GM18861 (cell line): ENCODE results near the gene TM4SF20.
"Not testable (repeated sequence)": the region's sequence is repeated elsewhere in the genome, so short reads cannot be mapped to it uniquely, and the experiment has no call there.

Source experiments
- ATAC-seq: cut with Tn5 transposase; IDR thresholded peaks from one replicate; pipeline ENCODE4 v1.9.1; 2021; ENCODE audit not compliant: unreplicated experiment

The TM4SF20 gene

DNA sequence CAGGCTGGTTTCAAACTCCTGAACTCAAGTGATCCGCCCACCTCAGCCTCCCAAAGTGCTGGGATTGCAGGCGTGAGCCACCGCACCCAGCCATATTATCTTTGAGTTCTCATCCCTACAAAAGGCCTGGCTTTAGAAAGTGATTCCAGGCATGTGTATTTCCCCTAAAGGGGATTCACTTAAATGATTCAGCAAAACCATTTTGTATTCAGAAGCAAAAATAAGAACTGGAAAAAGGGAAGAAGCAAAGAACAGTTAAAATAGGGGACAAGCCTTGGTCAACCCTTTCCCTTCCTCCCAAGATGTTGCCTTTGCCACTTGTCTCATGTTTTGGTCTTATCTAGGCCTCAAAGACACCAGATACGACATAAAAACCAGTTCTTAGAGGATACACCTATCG is 10.5 kb downstream of the TM4SF20 start:
- ATAC-seq: no peak

DNA sequence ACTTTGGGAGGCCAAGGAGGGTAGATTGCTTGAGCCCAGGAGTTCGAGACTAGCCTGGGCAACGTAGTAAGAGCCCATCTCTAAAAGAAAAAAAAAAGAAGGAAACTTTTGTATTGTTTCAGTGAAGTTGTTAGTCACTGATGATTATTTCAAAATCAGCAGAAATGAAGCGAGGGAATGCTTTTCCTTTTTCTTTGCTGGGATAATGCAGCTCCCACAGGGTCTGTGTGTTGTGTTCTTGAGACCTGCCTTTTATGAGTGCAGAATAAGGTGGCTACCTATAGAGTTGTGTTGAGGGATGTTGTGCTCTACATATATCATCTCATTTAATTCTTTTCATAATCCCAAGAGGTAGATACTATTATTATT is 11.7 kb downstream of the TM4SF20 start:
- ATAC-seq: no peak

DNA sequence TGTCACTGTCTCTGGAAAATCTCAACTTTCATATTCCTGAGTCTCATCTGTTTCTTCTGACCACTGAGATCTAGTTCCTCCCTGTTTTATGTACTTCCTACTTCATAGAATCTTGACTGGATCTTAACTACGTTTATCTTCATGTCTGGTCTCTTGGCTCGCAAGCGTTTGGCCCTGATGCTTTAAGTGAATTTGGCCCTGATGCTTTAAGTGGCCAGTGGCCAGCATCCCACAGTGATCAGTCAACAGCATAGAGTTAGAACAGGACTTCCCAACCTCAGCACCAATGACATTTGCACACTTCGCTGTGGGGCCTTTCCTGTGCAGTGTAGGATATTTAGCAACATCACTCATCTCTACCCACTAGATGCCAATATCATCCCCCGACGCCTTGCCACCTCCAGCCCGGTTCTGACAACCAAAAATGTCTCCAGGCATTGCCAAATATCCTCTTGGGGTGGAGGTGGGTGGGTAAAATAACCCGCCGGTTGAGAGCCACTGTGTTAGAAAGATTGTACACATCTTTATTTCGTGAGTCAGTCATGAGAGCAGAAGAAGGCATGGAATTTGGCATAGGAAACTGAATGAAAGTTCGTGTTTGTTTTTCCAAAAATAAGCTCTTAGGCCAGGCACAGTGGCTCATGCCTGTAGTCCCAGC is 12.2 kb downstream of the TM4SF20 start:
- no peak for ATAC-seq

DNA sequence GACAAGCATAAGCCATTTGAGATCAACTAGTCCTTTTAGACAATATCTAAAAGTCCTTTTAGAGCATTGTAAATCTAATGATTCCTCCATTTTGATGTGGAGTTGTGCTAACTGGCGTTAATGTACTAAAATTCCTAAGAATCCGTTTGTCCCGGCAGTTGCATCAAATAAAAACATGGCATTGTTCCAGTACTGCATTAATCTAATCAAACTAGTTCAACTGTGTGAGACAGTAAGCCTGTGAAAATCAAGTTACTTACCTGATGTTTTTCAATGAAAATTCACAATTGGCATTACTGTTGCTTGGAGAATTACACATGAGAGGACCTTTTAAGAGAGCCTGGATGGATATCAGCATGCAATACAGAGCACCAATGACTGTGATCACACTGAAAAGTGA is 13.3 kb downstream of the TM4SF20 start:
- no peak for ATAC-seq

DNA sequence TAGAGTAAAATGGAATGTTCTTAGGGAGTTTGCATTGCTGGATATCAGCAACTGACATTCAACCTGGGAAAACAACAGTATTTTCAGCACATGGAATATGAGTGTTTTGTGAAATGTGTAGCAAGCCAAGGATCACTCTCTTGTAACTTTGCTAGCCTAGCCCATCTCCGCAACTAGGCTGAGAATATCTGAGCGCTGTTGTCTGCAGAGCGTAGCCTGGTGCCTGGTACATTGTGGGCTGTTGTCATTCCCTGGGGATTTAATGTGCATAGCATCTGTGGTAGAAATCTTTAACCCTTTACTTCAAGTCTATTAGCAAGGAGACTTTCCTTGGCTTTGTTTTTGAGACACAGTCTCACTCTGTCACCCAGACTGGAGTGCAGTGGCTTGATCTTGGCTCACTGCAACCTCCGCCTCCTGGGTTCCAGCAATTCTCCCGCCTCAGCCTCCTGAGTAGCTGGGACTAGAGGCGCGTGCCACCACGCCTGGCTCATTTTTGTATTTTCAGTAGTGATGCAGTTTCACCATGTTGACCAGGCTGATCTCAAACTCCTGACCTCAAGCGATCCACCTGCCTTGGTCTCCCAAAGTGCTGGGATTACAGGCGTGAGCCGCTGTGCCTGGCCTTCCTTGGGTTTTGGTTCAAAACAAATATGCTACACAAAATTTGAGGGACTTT is 14.4 kb downstream of the TM4SF20 start:
- ATAC-seq: not testable (repeated sequence)

DNA sequence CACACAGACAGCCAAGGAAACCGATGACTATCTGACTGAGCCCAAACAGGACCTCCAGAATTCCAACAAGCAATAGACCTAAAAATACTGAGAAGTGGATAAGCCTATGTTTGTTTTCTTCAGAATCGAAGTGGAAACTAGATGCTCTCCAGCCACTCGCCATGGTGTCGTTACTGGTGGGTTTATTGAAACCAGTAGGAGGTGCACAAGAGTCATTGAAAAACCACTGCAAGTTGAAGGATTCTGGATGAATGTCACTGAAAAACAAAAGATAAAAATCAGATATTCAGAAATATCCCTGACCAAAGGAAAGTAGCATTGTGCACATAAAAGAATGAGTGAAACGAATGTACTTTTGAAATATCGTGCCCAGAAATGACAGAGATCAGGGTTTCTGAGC is 15.3 kb downstream of the TM4SF20 start:
- no peak for ATAC-seq

DNA sequence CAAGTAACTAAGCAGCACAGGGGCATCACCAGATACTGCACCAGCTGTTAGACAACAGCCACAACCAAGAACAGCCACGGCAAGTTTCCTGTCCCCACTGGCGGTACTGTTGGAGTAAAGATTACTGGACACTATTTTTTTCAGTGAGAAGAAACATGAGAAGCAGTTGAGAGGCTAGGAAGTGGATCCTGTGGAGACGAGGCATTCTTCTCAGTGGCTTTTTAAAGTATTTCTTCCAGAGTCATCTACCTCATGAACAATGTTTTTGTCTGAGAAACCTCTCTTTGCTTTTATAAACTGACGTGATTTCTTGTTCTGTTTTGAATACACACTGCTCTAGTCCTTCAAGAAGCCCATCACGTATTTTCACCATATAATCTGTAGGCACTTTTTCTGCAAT is 18.8 kb downstream of the TM4SF20 start:
- ATAC-seq: no peak

DNA sequence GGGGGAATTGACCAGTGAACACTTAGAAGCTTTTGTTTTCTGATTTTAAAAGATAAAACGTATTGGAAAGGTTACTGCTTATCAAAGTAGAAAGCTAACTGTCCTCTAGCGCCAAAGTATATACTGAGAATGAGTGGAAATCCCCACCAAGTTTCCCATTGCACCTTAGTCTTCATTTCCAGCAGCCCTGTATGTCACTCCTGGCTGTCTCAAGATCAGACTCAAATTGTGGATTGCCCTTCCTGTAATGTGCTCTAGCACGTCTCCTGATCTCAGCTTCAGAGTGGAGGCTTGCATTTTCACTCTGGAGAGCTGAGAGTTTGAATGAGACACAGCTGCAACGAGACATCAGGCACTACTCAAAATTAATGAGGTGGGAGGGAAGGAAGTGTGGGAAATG is 27.5 kb downstream of the TM4SF20 start:
- ATAC-seq: no peak

DNA sequence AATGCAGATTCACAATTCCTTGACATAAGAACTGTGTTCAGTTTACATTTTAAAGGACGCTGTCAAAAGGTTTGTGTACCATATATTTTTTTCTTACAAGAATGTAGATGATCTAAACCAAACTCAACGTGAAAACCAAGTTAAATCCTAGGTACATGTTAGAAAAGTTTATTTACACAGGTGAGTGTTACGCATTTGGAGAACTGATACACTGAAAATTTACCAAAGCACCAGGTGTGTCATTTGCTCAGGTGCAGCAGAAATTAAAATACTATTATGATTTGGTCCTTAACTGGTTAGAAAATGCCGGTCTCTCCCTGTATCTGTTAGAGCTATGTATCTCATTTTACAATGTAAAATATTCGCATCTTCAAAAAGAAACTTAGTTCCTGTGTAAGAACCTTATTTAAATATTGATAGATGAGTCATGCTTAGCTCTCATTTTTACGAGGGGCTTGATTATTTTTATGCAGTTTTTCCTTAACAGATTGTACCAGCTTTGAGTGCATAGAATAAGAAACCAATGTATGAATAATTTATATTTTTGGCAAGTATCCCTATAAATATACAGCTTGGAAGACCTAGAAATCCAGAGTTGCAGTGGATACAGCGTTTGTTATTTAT is 29.0 kb downstream of the TM4SF20 start:
- ATAC-seq: no peak

DNA sequence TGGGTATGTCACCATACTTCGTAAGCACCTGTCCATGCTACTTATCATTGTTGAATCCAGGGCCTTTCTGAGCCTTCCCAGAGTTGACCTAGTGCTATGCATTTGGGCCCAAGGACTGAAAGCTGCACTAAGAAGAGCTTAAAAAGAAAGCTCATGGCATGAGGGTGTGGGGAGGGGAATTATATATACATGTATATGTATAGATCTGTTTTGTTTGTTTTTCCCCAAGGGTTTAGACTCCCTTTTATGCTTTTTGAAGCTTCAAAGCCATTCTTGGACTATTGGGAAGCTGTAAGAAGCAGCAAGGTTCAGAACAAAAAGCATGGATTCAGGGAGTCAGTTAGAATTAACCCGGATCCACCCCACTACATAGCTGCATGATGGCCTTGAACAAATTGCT is 30.8 kb downstream of the TM4SF20 start:
- ATAC-seq: no peak

DNA sequence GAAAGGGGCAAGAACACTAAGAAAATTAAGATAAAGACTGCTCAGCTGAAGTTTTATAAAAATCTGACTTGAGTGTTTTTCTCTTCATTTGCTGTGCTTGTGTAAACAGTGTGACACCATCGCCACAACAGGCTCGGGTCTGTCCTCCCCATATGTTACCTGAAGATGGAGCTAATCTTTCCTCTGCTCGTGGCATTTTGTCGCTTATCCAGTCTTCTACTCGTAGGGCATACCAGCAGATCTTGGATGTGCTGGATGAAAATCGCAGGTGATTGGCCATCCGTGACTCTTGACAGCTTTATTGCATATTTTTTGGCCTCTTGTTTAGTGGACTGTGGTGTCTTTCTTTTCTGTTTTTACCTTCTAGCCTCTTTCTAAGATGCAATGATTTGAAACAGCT is 32.0 kb downstream of the TM4SF20 start:
- ATAC-seq: no peak

DNA sequence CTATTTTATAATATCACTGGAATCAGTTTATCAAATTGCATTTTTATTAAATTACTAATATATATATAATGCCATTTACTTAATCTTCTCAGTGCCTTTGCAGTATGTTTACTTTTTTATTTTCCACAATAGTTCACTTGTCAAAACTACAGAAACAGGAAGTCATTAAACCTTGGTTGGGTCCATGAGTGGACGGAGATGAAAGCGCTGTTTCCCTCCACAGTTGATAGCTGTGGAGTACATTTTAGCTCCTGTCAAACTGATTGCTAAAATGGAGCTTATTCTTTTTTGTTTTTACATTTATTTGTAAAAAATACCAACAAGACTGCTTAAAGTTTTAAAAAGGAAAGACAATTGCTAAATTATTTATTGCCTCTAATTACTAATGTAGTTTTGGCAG is 34.9 kb downstream of the TM4SF20 start:
- ATAC-seq: no peak

DNA sequence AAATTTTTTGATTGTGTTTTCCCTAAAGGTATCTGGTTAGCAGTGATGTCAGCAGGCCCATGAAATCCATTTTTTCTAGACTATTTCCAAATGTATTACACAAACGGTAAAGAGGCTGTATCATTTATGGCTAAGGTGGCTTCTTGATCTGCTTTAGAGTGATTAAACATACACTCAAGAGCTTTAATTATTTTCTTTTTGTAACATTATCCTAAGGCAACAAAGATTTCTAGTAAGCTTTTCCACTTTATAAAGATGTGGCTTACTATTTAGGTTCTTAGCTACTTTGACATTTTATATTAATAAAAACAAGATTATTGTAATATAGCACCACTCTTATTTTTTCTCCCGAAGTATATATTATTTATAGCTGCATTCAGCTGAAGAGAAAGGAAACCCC is 37.6 kb downstream of the TM4SF20 start:
- no peak for ATAC-seq

DNA sequence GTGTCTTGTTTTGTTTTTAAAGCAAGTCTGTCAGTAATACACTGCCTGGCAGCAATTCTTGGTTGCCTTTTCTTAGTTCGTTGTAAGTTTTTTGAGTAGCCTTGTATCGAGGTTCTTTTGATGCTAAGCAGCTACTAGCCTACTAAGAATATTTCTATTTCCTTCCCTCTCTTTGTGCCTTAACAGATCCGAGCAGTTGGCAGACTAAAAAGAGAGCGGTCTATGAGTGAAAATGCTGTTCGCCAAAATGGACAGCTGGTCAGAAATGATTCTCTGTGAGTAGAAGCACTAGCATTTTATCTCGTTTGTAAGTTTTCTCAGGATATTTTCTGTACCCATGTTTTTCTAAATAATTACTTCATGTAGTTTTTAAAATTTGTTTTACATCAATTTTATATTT is 39.0 kb downstream of the TM4SF20 start:
- ATAC-seq: no peak

DNA sequence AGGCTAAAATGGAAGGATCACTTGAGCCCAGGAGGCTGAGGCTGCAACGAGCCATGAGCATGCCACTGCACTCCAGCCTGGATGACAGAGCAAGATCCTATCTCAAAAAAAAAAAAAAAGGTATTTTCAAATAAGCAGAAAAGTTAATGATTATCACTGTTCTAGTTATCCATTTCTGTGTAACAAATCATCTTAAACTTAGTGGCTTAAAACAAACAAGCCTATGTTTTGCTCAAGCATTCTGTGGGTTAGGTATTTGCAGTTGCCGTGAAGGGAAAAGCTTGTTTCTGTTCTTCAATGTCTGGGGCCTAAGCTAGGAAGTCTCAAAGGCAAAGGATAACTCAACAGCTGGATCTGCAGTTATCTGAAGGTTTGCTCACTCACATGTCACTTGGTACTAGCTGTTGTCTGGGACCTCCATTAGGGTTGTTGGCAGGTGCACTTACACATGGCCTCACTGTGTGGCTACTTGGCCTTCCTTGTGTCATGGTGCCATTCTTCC is 40.0 kb downstream of the TM4SF20 start:
- ATAC-seq: no peak

DNA sequence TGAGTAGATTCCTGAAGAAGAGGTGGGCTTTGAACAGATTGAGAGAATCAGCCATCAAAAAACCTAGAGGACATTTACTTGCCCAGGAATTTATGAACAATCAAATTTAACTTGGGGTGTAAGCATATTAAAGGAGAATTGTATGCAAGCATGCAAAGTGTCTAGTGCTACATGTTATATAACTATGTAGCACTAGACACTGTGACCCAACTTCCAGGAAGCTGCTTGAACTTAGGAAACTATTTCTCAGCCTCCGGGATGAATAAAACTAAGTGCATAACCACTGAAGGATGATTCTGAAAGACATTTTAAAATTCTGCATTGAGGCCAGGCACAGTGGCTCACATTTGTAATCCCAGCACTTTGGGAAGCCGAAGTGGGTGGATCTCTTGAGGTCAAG is 41.7 kb downstream of the TM4SF20 start:
- no peak for ATAC-seq

DNA sequence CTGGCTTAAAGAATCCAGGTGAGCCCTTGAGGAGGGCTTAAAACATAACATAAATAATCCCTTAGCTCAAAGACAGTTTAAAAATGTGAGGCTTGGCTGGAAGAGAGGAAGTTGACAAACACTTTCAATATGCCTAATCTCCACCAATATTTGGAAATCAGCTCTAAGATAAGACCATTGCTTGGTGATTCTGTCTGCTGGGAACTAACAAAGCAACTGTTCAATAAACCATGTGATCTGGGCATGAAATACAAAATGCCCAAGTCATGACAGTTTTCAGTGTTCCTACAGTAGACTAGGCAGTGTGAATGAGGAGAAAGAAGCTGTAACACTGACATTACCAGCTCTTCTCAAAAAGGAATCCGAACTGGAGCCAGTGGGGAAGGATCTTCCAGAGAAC is 43.4 kb downstream of the TM4SF20 start:
- no peak for ATAC-seq

DNA sequence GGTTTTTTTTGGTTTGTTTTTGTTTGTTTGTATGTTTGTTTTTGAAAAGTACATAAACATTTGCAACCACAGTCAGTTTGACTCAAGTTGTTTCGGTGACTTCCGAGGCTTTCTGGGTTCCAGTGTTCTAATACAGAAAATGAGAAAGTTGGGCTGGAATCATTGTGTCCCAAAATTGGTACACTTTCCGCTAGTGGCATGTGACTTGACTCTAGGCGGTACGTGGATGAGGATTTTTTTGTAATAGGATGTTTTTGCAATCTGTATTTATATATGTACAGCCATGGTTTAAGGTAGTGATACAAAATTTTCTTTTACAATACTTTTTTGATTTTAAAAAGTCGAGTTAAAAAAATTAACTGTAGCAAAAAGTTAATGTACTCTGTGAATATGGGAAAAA is 52.3 kb downstream of the TM4SF20 start:
- no peak for ATAC-seq

DNA sequence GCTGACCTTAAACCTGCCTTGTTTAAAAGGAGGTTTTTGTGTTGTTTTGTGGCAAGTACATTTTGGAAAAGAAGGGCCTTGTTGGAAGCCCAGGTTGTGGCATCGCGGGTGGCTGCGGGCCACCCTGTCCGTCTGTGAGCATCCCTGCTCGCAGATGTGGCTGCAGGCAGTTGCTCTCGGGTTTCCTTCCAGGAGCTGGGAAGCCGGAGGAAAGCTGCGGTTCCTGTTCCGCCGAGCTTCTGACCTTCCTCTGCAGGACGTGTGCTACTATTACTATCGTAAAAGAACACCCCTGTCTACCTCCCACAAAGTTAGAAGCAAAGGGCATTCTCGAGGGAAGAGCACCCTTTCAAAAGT is 53.3 kb downstream of the TM4SF20 start:
- ATAC-seq: no peak

DNA sequence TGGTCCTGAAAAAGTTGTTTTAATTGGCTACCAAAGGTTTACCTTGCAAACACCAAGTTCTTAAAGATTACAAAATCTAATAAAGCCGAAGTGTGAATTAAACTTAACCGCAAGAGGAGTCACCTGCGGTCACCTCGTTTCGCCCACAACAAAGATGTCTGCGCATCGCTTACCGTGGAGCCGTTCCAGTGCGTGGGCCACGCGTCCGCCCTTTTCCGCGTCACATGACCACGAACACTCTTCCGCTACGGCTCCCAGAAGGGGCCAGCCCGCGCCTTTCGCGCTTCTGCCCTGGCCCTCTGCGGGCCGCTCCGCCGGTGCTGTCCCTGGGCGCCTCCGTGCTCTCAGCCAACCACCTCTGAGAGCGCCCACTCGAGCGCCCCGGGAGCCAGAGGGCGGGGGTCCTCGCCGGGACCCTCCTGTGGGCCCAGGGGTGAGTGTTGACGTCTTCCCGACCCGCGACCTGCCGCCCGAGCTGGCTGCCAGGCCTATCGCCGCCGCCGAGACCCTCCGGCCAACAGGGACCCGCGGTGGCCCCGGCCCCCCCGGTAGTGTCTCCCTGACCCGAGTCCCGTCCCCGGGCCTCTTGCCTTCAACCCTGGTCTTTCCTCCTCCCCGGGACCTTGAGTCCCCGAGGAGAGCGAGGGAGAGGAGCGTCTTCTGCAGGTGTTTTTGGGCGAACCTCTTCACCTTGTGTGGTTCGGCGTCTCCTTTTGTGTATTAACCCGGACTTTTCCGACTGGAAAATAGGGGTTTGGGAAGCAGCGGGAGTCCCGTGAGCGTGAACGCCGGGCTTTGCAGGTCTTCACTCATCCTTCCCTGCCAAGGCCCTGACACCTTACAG is 53.9 kb downstream of the TM4SF20 start, which contains the start of gene MFF:
Gene MFF, plus strand, starts transcription at position 257 of the 844 bp plus-strand sequence. CDS start 5,415 bp downstream, outside the sequence.
- peak; percentile 97 for ATAC-seq

DNA sequence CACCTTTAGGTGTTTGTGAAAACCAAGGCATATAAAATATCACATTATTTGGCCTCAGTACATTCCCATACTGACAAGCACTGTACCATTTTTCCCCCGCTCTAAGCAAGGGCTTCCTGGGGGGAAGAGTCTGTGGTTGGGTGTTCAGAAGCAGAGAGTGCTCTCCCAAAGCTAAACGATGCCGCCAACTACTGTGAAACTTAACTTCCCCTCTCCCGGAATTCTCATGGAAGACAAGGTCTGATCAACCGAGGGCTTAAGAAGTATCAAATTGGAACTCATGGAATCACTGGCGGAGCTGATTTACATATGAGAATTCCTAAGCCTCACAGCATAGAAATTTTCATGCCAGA is 54.5 kb downstream of the TM4SF20 start:
- ATAC-seq: no peak

DNA sequence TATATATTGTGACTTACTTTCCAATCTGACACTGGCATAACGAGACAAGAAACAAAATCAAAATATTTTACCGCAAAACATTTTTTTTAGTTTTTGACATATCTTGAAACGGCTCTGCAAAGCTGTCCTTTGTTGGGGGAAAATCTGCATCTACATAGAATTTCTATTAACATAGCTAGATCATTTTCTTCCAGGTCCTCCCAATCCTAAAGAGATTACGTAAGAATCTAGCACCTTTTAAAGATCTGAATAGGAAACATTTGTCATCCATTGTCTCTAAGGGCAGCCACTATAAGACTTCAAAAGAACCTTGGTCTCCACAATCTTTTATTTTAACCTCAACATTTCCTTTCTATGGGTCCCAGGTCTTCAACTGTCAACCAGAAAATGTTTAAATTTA is 55.3 kb downstream of the TM4SF20 start:
- no peak for ATAC-seq
